Measurements from ENCODE around the gene JADE1.

JADE1 gene

GRCh38 chr4:128862608-128863311 lies 53.3 kb downstream of the JADE1 start:
- no peaks in the 10 kb centered on the region for H3F3A ChIP-seq (ENCODE audit: insufficient read depth)
- no peaks in the 10 kb centered on the region; the same call in 1 of the 2 replicates for H3K79me2 ChIP-seq (ENCODE audit: insufficient read depth, low read length)
- no peaks in the 10 kb centered on the region for H3K9me3 ChIP-seq (ENCODE audit: insufficient read depth, low read length)
- H3K4me3 ChIP-seq (ENCODE audit: insufficient read depth, low read length, poor library complexity, severe bottlenecking): no peak overlapping the region
- no peak overlapping the region for H3K9ac ChIP-seq (ENCODE audit: low read length)
- no peak overlapping the region for H3K4me2 ChIP-seq (ENCODE audit: low read depth, low read length, poor library complexity, severe bottlenecking)
- TF ChIP-seq EZH2phosphoT487 (conservative IDR thresholded peaks at IDR 0.05; ENCODE audit: low read length) (no peak), CTCF (IDR thresholded peaks at IDR 0.05; ENCODE audit: insufficient read depth, low read length, poor library complexity, severe bottlenecking) (no peak)
- H2AFZ ChIP-seq (ENCODE audit: low read depth, low read length, severe bottlenecking): no peak overlapping the region
- H4K20me1 ChIP-seq (ENCODE audit: low read depth, low read length): no peaks in the 10 kb centered on the region
- peak overlapping the region; percentile 37; the same call in 1 of the 2 replicates for H3K27ac ChIP-seq (ENCODE audit: low read depth, low read length)
- H3K27me3 ChIP-seq (ENCODE audit: low read length): no peaks in the 10 kb centered on the region
- H3K9me2 ChIP-seq (replicated peaks; ENCODE audit: insufficient read depth, low read length): no peaks in the 10 kb centered on the region
- peaks cover under 1% of the 10 kb centered on the region; the same call in 1 of the 2 replicates for H3K36me3 ChIP-seq (ENCODE audit: low read length)

GRCh38 chr4:128863312-128864075 lies 54.0 kb downstream of the JADE1 start:
- no peak overlapping the region for H3K9ac ChIP-seq (ENCODE audit: low read length)
- no peak overlapping the region for H3K4me2 ChIP-seq (ENCODE audit: low read depth, low read length, poor library complexity, severe bottlenecking)
- peaks cover 5% of the 10 kb centered on the region; the same call in 1 of the 2 replicates for H3K36me3 ChIP-seq (ENCODE audit: low read length)
- H3K9me2 ChIP-seq (replicated peaks; ENCODE audit: insufficient read depth, low read length): no peaks in the 10 kb centered on the region
- no peaks in the 10 kb centered on the region; the same call in 1 of the 2 replicates for H3K79me2 ChIP-seq (ENCODE audit: insufficient read depth, low read length)
- H3F3A ChIP-seq (ENCODE audit: insufficient read depth): no peaks in the 10 kb centered on the region
- H3K27ac ChIP-seq (ENCODE audit: low read depth, low read length): no peak overlapping the region
- no peaks in the 10 kb centered on the region for H3K27me3 ChIP-seq (ENCODE audit: low read length)
- no peak overlapping the region for H3K4me3 ChIP-seq (ENCODE audit: insufficient read depth, low read length, poor library complexity, severe bottlenecking)
- TF ChIP-seq CTCF (IDR thresholded peaks at IDR 0.05; ENCODE audit: insufficient read depth, low read length, poor library complexity, severe bottlenecking): peak; percentile 59
- no peak for TF ChIP-seq EZH2phosphoT487 (conservative IDR thresholded peaks at IDR 0.05; ENCODE audit: low read length)
- no peaks in the 10 kb centered on the region for H3K9me3 ChIP-seq (ENCODE audit: insufficient read depth, low read length)
- H2AFZ ChIP-seq (ENCODE audit: low read depth, low read length, severe bottlenecking): no peak overlapping the region
- no peaks in the 10 kb centered on the region for H4K20me1 ChIP-seq (ENCODE audit: low read depth, low read length)

- no peak overlapping the region for H3K9ac ChIP-seq (ENCODE audit: low read length)
- H3K4me2 ChIP-seq (ENCODE audit: low read depth, low read length, poor library complexity, severe bottlenecking): no peak overlapping the region
- no peaks in the 10 kb centered on the region for H3K27me3 ChIP-seq (ENCODE audit: low read length)
- peaks cover 5% of the 10 kb centered on the region; the same call in 1 of the 2 replicates for H3K36me3 ChIP-seq (ENCODE audit: low read length)
- no peak overlapping the region for H2AFZ ChIP-seq (ENCODE audit: low read depth, low read length, severe bottlenecking)
- H3K9me3 ChIP-seq (ENCODE audit: insufficient read depth, low read length): no peaks in the 10 kb centered on the region
- no peaks in the 10 kb centered on the region; the same call in 1 of the 2 replicates for H3K79me2 ChIP-seq (ENCODE audit: insufficient read depth, low read length)
- H3F3A ChIP-seq (ENCODE audit: insufficient read depth): no peaks in the 10 kb centered on the region
- H3K9me2 ChIP-seq (replicated peaks; ENCODE audit: insufficient read depth, low read length): no peaks in the 10 kb centered on the region
- no peak overlapping the region for H3K4me3 ChIP-seq (ENCODE audit: insufficient read depth, low read length, poor library complexity, severe bottlenecking)
- no peaks in the 10 kb centered on the region for H4K20me1 ChIP-seq (ENCODE audit: low read depth, low read length)
- TF ChIP-seq EZH2phosphoT487 (conservative IDR thresholded peaks at IDR 0.05; ENCODE audit: low read length) (no peak), CTCF (IDR thresholded peaks at IDR 0.05; ENCODE audit: insufficient read depth, low read length, poor library complexity, severe bottlenecking) (no peak)
- no peak overlapping the region for H3K27ac ChIP-seq (ENCODE audit: low read depth, low read length)
These were observed 55.6 kb downstream of the JADE1 start for GRCh38 chr4:128865132-128865531.
